NCI-H2107 (cell line): ENCODE data around the gene AKR7A2.

ENCODE experiments used
- DNase-seq: peaks from one replicate; lab custom pipeline; 2025; lab: John Stamatoyannopoulos, UW

AKR7A2 gene

GRCh38 chr1:19325958-19326747 lies 14.2 kb upstream of the AKR7A2 start:
- no peak for DNase-seq

GRCh38 chr1:19325368-19325957 lies 13.5 kb upstream of the AKR7A2 start:
- no peak for DNase-seq

DNA sequence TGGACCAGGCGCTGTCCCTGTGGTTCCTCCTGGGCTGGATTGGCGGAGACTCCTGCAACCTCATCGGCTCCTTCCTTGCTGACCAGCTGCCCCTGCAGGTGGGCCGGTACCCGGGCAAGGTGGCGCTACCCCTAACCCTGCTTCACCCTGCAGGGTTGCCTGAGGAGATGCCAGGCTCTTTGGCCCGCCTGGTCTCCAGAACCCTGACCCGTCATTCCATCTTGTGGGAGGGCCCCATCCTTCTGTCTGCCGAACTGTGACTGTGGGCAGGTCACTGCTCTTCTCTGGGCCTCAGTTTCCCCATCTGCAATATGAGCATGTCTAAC lies 12.7 kb upstream of the AKR7A2 start:
- no peak for DNase-seq

DNA sequence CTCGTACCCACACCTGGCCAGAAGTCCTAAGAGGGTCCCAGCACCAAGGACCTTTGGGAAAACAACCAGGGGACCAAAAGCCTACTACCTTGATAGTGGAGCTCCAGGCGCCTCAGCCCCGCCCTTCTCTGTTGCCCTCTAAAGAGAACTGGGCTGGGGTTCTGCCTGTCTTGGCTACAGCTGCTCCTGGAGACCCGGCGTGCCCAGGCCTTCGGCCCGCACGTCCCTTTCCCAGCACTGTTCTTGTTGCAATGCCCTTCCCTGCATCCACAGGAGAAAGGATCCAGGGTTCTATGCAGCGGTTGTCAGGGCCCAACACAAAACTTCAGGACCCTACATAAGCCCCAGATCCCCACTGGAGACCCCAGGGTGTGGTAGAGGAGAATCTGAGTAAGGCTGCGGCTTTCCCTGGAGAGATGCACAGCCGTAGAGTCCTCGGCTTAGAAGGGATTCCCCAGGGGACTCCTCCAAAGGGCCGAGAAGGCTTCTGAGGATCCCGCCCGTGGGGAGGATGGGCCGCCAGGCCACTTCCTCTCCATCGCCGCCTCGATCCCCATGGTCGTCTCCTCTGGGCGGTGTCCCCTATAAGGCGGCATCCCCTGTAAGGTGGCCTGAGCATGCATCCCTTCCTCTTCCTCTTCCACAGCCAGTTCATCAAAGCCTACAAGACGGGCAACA lies 12.2 kb upstream of the AKR7A2 start:
- DNase-seq, result no peak

GRCh38 chr1:19322481-19322880 lies 10.5 kb upstream of the AKR7A2 start:
- DNase-seq, result no peak

DNA sequence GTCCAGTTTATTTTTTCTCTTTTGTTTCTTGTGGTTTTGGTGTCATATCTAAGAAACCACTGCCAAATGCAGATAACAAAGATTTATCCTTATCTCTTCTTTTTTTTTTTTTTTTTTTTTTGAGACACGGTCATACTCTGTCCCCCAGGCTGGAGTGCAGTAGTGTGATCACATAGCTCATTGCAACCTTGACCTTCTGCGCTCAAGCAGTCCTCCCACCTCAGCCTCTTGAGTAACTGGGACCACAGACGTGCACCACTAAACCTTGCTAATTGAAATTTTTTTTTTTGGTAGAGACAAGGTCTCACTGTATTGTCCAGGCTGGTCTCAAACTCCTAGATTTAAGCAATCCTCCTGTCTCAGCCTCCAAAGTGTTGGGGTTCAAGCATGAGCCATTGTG lies 9.1 kb upstream of the AKR7A2 start:
- DNase-seq, result no peak

DNA sequence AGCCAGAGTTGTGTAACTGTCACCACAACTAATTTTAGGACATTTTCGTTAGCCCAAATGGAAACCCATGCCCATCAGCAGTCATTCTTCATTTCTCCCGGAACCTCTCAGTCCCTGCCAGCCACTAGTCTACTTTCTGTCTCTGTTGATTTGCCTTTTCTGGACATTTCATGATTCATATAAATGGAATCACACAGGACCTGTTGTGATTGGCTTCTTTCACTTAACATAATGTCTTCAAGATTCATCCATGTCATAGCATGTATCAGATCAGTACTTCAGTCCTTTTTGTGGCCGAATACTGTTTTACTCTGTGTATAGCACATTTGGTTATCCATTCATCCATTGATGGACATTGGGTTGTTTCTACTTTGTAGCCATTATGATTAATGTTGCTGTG lies 7.3 kb upstream of the AKR7A2 start:
- no peak for DNase-seq

DNA sequence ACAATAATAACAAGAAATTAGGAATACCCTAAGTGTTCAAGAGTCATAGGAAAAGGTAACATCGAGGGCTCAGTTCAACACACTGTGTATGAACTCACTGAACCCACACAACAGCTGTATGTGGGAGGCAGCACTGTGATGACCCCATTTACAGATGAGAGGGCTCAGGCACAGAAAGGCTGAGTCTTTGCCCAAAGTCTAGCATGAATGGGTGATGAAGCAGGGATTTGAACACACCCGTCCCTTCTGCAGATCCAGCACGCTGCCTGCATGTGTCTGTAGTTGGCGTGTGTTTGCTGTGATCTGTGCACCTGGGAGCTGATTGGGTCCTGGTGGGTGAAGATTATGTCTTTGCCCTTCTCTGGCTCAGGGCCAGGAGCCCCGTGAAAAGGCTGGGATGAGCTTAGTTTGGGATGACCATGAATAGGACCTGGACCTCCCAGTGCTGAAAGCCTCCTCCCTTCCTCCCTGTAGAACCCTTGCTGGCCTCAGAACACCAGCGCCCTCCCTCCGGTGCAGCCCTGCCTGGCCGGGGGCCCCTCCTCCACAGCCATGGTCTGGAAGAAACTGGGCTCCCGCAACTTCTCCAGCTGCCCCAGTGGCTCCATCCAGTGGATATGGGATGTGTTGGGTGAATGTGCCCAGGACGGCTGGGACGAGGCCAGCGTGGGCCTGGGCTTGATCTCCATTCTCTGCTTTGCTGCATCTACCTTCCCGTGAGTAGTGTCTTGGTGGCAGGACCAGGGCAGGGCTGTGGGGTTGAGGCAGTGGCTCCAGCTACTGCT lies 5.4 kb upstream of the AKR7A2 start:
- no peak for DNase-seq

DNA sequence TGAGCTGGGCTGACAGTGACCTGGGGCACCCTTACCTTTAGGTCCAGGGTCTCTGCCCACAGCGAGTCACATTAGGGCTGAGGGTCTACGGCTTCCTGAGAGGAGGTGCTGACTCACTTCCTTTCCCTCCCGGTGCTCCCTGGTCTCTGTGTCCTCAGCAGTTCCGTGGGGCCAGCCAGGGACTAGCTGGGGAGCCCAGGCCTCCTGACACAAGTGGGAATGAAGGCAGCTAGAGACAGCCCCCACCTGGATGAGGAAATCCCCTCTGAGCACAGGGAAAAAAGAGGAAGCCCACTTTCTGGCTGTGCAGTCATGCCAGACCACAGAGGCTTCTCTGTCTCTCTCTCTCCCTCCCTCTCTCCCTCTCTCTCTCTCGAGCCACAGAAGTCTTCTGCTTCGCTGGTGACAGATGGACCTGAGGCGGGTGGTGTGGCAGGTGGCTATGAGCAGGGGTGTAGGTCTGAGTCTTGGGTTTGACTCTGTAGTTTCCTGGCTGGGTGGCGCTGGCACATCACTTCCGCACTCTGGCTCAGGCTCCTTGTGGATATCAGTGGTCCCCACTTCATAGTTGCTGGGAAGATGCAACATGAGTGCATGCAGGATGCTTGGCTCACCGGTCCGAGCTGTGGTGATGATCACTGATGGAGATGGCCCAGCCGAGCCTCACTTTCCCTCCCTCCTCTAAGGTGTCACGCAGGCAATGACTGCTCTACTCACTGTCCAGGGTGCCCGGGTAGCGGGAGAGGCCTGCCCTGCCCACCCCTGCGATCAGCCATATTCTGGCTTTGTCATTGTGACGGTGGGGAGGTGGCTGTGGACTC lies 3.6 kb upstream of the AKR7A2 start:
- DNase-seq, result no peak

- no peak for DNase-seq
These were observed 2.3 kb upstream of the AKR7A2 start for GRCh38 chr1:19313961-19314882.

DNA sequence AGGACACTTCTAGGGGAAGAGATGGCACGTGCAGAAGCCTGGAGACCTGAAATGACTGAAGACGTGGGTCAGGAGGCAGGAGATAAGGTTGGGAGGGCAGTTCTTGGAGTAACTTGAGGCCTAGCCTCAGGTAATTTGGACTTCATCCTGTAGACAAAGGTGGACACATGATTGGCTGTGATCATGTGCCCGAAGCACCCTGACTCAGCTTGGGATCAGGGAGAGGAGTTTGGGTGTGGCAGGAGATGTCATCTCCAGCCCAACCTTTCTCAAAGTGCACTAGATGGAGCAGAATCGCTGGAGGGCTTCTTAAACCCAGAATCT lies 1.7 kb upstream of the AKR7A2 start:
- DNase-seq, result no peak

- DNase-seq, result no peak
These were observed 1.1 kb upstream of the AKR7A2 start for GRCh38 chr1:19312782-19313635.

GRCh38 chr1:19311503-19311930 lies 427 bp downstream of the AKR7A2 start:
- no peak for DNase-seq

GRCh38 chr1:19310720-19311502 lies 1.0 kb downstream of the AKR7A2 start:
- DNase-seq, result no peak

DNA sequence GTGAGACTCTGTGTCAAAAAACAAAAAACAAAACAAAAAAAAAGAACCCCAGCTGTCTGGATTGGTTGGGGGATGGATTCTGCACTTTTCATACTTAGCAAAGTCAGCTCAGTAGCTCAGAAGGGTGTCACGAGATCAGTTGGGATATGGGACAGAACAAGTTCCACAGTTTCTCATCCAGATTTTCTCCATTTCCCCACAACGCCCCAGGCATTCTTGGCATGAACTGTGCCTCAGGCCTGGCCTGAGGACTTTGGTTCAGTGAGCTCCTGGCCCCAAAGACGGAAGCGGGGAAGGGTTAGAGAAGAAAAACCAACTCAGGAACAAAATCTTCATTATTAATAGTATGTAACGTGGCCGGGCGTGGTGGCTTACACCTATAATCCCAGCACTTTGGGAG lies 1.9 kb downstream of the AKR7A2 start:
- no peak for DNase-seq

- DNase-seq, result no peak
These were observed 2.7 kb downstream of the AKR7A2 start for GRCh38 chr1:19309123-19309813.

- DNase-seq, result no peak
These were observed 3.4 kb downstream of the AKR7A2 start for GRCh38 chr1:19308509-19308907.

- no peak for DNase-seq
These were observed 4.0 kb downstream of the AKR7A2 start for GRCh38 chr1:19307794-19308508.
